COLO829 (cell line): ENCODE results near the gene MYO10.
"Not testable (repeated sequence)": the region's sequence is repeated elsewhere in the genome, so short reads cannot be mapped to it uniquely, and the experiment has no call there.

Experiments used
- DNase-seq: peaks from one replicate; pipeline ENCODE4 v3.0.0; 2012; ENCODE audit warnings: low spot score

Gene MYO10

DNA sequence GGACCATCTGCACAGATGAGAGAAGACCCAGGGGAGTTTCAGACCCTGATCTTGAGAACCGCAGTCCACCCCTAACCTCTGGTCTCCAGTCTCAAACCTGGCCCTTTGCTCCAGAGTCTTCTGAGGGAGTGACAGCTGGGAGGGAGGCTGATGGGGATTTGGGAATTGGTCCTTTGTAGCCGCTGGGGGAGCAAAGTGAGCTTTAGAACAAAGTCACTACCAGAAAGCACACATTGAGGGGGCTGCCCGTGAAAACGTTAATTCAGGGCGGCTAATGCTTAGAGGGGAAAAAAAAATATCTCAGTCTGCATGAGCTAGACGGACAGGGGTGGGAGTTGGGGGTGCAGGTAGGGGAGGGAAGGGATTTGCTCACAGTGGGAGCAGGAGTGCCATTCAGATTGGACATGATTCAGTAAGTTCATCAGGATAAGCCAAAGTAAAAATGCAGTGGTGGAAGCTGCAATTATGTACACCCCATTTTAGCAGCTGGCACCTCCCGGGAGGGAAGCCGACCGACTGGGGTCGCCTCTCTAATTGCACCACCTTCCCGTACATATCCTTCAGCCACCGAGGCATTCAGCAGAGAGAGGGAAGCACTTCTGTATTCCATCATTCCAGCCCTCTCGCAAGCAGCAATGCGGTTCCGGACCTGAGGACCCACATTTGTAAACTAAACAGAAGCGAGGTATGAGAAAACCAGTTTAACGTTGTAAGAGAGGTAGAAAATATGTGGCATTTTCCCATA, 195.8 kb downstream of the MYO10 start:
- no peak for DNase-seq

- not testable (repeated sequence) for DNase-seq
Measured at GRCh38 chr5:16738393-16738792, 197.7 kb downstream of the MYO10 start.

- no peak for DNase-seq
Measured at GRCh38 chr5:16737620-16738364, 198.3 kb downstream of the MYO10 start.

GRCh38 chr5:16737209-16737608, 198.9 kb downstream of the MYO10 start:
- no peak for DNase-seq

GRCh38 chr5:16736158-16736995, 199.7 kb downstream of the MYO10 start:
- DNase-seq = peak; percentile 59

DNA sequence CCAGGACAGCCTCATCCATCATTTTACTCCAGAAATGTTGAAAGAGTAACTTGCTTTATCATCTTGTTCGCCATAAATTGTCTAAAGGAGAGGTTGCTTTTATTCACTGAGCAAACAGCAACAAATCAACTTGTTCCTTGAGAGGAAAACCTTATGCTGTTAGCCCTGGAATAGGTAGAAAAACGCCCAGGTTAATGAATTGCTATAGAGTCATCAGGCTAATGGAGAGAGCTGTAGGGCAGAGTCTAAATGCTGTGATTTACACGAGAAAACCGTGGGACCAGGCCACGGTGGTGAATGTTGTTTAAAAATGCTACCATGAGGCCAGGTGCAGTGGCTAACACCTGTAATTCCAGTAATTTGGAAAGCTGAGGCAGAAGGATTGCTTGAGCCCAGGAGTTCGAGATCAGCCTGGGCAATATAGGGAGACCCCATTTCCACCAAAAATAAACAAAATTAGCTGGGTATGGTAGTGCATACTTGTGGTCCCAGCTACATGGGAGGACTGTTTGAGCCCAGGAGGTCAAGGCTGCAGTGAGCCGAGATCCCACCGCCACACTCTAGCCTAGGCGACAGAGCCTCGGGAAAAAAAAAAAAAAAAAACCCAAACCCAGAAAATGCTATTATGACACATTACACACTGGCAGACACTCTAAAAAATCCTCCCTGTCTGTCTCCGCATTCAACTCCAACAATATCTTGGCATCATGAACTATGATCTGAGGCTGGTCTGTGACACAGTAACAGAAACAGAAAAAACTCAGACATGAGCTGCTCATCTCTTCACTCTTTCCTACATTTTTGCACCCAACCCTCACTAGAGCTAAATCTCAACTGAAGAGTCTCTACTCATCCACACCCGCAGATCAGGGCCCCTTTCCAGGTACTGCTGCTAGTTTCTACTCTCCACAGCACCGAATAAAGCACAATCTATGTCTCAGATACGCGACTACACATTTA, 200.7 kb downstream of the MYO10 start:
- DNase-seq = no peak

DNA sequence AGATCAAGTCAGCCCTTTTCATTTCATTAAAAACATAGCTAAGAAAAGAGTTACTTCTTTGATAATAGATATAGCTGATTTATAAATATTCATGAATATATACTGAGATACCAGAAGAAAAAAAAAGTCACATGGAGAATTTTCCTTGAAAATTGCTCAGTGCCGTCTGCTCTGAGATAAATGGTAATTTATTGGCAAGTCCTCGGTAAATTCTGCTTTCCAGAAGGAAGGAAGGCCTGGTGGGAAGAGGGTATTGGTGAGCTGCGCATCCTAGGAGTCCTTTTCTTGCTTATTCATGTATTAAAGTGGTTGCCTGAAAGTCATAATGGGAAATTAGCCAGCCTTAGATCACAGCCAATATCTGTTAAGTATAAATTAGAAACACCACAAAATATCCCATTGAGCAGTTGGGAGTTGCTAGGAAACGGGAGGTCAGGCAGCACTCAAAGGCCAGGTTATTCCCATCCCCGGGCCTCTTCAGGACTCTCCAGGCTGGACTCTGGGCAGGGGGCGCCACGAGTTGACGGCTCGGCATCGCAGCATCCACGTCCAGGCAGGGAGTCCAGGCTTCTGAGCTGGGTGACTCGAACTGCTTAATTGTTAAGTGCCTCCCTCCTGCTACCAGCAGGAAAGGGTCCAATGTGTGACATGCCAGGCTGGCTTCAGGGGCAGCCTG, 202.6 kb downstream of the MYO10 start:
- DNase-seq = no peak

- DNase-seq = no peak
Measured at GRCh38 chr5:16732356-16732755, 203.7 kb downstream of the MYO10 start.

- DNase-seq = no peak
Measured at GRCh38 chr5:16727755-16728325, 208.2 kb downstream of the MYO10 start.

DNA sequence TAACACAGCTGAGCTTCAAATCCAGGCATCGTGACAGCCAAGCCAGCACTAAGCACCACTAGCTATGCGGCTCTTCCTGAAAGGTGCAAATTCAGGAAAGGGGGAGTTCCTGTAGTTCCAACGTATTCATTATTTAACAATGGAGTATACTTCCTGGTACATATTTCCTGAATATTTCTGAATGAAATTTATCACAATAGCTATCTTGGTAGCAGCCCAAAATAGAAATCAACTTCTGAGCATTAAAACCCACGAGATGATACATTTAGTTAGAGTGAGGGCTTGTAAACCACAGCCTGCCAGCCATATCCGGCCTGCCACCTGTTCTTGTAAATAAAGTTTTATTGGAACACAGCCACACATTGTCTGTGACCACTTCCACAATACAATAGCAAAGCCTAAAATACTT, 209.5 kb downstream of the MYO10 start:
- DNase-seq = no peak

DNA sequence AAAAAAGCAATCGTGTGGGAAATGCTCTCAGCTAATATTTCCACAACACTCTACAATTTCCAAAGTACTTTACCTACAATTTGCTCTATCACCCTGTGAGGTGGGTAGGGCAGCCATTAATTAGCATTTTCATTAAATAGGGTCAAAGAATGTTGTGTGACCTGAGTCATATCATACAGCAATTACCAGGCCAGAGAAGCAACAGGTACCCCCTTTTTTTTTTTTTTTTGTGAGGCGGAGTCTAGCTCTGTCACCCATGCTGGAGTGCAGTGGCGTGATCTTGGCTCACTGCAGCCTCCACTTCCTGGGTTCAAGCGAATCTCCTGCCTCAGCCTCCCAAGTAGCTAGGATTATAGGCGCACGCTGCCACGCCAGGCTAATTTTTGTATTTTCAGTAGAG, 210.5 kb downstream of the MYO10 start:
- no peak for DNase-seq

GRCh38 chr5:16723821-16724220, 212.3 kb downstream of the MYO10 start:
- no peak for DNase-seq

GRCh38 chr5:16722097-16722495, 214.0 kb downstream of the MYO10 start:
- DNase-seq = no peak

DNA sequence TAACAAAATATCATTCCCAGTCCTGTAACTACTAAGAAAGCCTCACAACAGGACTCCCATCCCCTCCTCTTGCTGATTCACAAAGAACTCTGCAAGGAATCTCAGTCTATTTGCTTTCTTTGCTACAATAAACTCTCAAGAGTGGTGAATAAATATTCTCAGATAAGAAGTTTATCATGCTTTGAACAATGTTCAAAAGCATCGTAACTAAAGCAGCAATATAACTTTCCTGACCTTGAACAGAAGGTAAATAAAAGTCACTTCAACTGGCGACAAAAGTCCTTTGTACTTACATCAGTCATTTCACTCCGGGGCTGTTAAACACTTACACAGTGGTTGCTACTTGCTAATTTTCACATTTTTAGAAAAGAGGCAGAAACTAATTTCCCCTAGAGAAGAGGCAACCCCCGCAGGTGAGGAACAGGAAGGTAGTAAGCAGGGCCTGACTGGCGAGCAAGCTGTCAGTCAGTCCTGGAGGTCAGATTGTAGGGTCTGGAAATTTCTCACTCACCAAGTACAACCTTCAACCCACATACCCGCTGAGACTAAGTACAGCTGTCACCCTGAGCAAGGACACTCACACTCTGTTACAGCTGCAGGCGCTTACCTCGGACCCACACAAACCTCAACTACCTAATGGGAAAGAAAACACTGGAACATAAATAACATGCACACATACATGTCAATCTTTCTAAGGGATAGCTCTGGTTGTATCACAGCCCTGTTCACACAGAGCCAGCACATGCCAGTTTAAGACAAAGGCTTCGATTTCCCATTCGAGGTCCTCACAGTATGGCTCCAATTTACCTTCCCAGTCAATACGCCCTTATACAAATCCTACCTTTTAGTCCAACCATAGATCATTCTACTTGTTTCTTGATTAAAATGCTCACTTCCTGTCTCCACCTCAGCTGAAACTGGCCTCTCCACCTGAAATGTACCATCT, 214.7 kb downstream of the MYO10 start:
- no peak for DNase-seq

- DNase-seq = not testable (repeated sequence)
Measured at GRCh38 chr5:16718036-16718435, 218.1 kb downstream of the MYO10 start.

- DNase-seq = no peak
Measured at GRCh38 chr5:16713386-16713928, 222.6 kb downstream of the MYO10 start.

- DNase-seq = no peak
Measured at GRCh38 chr5:16712620-16713019, 223.5 kb downstream of the MYO10 start.

GRCh38 chr5:16712178-16712577, 223.9 kb downstream of the MYO10 start:
- DNase-seq = no peak
